ENCODE data around the gene ARL5C. TPM values are rescaled to one million over a fixed set of nuclear protein-coding genes. Genes with fewer than 3 reads are reported as not detected.

The ARL5C gene
- total RNA-seq, 1 experiment from 2014 or later, result not detected

- no peak overlapping the region for H4K5ac ChIP-seq (ENCODE audit: insufficient read length, low read depth, low read length)
- peaks cover 30 to 45% of the 10 kb centered on the region in 2 experiments for H3K4me1 Mint-ChIP-seq
- no peaks in the 10 kb centered on the region for H3K27me3 Mint-ChIP-seq (ENCODE audit: low read depth)
- peaks cover 4% of the 10 kb centered on the region; the same call in 1 of the 2 replicates for H3K27me3 ChIP-seq (ENCODE audit: insufficient read depth, low read length)
- no peak overlapping the region for H2AK5ac ChIP-seq (ENCODE audit: insufficient read length, low read length)
- peaks cover 0 to 4% of the 10 kb centered on the region in 2 experiments; a peak in 1 of 5 replicates for H3K9me3 Mint-ChIP-seq
- H3K4me2 ChIP-seq (ENCODE audit: insufficient read depth, insufficient read length, low read length), result peak overlapping the region; percentile 68
- H3K36me3 Mint-ChIP-seq (ENCODE audit: insufficient read depth in 1 of 3, low read depth in 3 of 3), result peaks cover 13 to 33% (median 29%) of the 10 kb centered on the region in 3 experiments
- WGBS (ENCODE audit: extremely low coverage, insufficient read length, low lambda C conversion rate), result no CpG with 5 or more reads among the region's 10 CpGs
- H2BK15ac ChIP-seq (ENCODE audit: low read depth, low read length), result no peak overlapping the region
- no peak overlapping the region for H2BK12ac ChIP-seq (ENCODE audit: insufficient read length, low read depth, low read length)
- no peak overlapping the region for H3K4ac ChIP-seq (ENCODE audit: low read depth, low read length)
- no peak overlapping the region for H4K8ac ChIP-seq (replicated peaks; ENCODE audit: insufficient read length, low read depth, low read length)
- H3K23ac ChIP-seq (ENCODE audit: insufficient read length, low read depth, low read length), result no peak overlapping the region
- no peak overlapping the region for H3K27ac ChIP-seq (ENCODE audit: insufficient read length, low read depth, low read length)
- no peak overlapping the region for H2BK120ac ChIP-seq (ENCODE audit: low read depth, low read length, poor library complexity, severe bottlenecking)
- H3K56ac ChIP-seq (ENCODE audit: insufficient read length, low read depth, low read length), result no peak overlapping the region
- H3K4me3 Mint-ChIP-seq, result peak overlapping the region; percentile 26 to 98
- H3K18ac ChIP-seq (ENCODE audit: insufficient read length, low read depth, low read length), result no peak overlapping the region
- peaks cover 6% of the 10 kb centered on the region; the same call in 1 of the 2 replicates for H3K79me2 ChIP-seq (ENCODE audit: insufficient read depth, low read length)
- no peak overlapping the region for H4K91ac ChIP-seq (ENCODE audit: insufficient read length, low read depth, low read length)
- peak; percentile 80 for DNase-seq
- H3K9ac ChIP-seq (ENCODE audit: extremely low read depth, insufficient read length, low read length), result no peak overlapping the region
- TF ChIP-seq CTCF (conservative IDR thresholded peaks at IDR 0.05), result no peak
- no peak overlapping the region for H3T11ph ChIP-seq (ENCODE audit: low read length)
- H2BK5ac ChIP-seq (ENCODE audit: insufficient read length, low read length), result no peak overlapping the region
- H3K23me2 ChIP-seq (ENCODE audit: insufficient read length, low read depth, low read length, poor library complexity, severe bottlenecking), result peaks cover 12% of the 10 kb centered on the region
- H3K79me1 ChIP-seq (ENCODE audit: insufficient read depth, low read depth, low read length, poor library complexity, severe bottlenecking), result peaks cover 4% of the 10 kb centered on the region
- peak overlapping the region in 2 of 3 experiments; percentile 87 to 89; a peak in 4 of 7 replicates for H3K27ac Mint-ChIP-seq
- peaks cover 4% of the 10 kb centered on the region; the same call in 1 of the 2 replicates for H3K4me1 ChIP-seq (ENCODE audit: insufficient read depth, low read length)
- no peak overlapping the region for H3K14ac ChIP-seq (ENCODE audit: insufficient read depth, low read length)
- H2AFZ ChIP-seq (ENCODE audit: low read length), result no peak overlapping the region
- no peak overlapping the region for H2BK20ac ChIP-seq (ENCODE audit: low read depth, low read length, poor library complexity, severe bottlenecking)
- H3K9me3 ChIP-seq (ENCODE audit: control insufficient read depth, low read depth, low read length), result no peaks in the 10 kb centered on the region
- H4K20me1 ChIP-seq (ENCODE audit: control insufficient read depth, insufficient read depth, insufficient read length), result peaks cover 4% of the 10 kb centered on the region
Observed at GRCh38 chr17:39194985-39195524, 29.1 kb upstream of the ARL5C start.
